GM21390 (cell line): ENCODE results near the gene CACNA2D2.

Experiments used
- ATAC-seq: cut with Tn5 transposase; IDR thresholded peaks from one replicate; pipeline ENCODE4 v1.9.1; 2021; ENCODE audit not compliant: unreplicated experiment

The CACNA2D2 gene

DNA sequence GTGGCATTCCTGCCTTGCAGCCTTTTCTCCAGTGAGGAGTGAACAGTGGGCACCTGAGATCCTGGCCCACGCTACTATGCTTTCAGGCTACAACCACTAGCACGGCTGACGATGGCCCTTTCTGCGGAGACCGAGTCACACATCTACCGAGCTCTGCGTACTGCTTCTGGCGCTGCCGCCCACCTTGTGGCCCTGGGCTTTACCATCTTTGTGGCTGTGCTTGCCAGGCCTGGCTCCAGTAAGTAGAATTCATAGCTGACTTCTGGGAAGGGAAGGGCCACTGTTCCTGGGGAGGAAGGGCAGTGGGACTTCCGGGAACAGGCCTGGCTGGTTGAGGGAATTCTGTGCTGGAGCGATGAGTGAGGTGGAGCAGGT lies 152.1 kb downstream of the CACNA2D2 start:
- ATAC-seq, result no peak

DNA sequence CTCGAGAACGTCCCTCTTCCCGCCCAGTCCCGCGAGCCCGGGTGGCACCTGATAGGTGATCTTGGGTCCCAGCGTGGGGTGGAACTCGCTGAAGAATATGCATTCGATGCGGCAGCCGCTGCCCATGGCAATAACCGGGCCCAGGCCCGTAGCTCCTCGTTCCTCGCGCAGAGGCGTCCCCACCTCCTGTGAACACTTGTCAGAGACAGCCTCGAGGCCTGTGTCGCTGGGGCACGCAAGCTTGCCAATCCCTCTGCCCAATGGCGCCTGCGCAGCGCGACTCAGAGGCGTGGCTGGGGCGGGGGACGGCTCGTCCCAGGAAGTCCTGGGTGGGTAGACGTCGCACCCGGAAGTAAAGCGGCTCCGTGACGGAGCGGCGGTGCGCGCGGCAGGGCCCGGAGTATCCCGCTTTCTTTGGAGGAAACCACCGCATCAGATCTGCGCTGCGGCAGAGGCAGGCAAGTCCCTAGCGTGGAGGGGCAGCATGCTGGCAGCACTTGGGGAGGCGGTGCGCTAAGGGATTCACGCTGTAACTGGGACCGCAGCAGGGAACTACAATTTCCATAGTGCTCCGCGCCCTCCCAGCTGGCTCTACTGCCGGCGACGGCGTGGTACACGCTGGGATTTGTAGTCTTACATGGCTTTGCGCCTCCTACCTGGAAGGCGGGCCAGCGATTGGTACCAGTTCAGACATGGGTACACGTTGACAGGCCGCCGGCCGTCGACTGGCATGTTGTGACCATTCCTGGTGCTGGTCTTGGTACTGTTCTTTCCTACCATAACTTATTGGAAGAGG lies 152.7 kb downstream of the CACNA2D2 start, which contains the start of the genes CYB561D2 and NPRL2:
TSS of gene CYB561D2 (plus strand) at position 336 of the 796 bp plus-strand sequence. CDS start 572 bp downstream, outside the sequence.
TSS of gene NPRL2 (minus strand) at position 249 of the 796 bp plus-strand sequence. CDS start at position 126, 123 bp downstream.
- peak; percentile 83 for ATAC-seq

- ATAC-seq, result no peak
Measured at GRCh38 chr3:50350213-50350526, 153.3 kb downstream of the CACNA2D2 start.

- ATAC-seq, result no peak
Measured at GRCh38 chr3:50347187-50347813, 156.1 kb downstream of the CACNA2D2 start.

DNA sequence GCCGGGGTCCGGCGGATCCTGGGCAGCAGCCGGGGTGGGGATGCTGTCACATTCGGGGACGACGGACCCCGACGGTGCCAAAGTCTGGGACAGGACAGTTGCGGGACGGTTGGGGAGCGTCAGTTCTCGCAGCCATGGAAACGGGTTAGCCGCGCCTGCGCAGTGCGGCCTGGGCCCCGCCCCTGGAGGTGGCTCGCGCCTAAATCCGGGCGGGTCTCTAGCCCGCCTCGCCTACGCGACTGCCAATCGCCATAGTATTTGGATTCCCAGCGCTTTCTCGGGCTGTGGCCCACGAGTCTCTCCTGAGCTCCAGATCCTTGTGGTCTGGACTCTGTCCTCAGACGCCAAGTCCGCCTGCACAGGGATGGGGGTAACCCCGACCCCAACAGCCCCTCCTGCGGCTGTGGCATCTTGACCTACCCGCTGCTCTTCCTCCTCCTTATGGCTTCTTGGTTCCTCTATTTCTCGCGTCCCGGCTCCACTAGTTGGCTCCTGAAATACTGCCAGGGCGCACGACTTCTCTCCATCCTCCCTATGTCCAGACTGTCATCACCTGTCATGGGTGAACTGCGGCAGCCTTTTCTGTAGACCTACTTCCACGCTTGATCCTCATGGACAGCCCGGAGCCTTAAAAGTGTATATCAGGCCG lies 157.7 kb downstream of the CACNA2D2 start, which contains the start of gene ZMYND10:
TSS of gene ZMYND10 (minus strand) at position 147 of the 649 bp plus-strand sequence. CDS start 153 bp downstream, outside the sequence.
- ATAC-seq, result no peak

DNA sequence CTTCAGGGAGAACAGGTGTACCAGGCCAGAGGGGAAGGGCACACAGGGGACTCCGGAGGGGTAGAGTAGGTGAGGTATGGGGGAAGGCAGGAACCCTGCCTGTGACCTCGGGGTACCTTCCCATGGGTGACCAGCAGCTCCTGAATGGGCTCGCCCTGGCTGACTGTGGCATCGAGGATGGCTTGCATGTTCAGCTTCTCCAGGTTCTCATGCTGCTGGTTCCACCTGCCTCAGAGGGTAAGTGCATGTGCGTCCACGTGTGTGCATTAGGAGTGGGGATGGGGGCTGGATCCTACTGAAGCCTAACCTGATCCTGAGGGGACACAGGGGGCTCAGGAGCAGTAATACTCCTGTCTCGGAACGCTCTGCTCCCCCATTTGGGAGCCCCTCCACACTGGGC lies 158.4 kb downstream of the CACNA2D2 start:
- ATAC-seq, result no peak

DNA sequence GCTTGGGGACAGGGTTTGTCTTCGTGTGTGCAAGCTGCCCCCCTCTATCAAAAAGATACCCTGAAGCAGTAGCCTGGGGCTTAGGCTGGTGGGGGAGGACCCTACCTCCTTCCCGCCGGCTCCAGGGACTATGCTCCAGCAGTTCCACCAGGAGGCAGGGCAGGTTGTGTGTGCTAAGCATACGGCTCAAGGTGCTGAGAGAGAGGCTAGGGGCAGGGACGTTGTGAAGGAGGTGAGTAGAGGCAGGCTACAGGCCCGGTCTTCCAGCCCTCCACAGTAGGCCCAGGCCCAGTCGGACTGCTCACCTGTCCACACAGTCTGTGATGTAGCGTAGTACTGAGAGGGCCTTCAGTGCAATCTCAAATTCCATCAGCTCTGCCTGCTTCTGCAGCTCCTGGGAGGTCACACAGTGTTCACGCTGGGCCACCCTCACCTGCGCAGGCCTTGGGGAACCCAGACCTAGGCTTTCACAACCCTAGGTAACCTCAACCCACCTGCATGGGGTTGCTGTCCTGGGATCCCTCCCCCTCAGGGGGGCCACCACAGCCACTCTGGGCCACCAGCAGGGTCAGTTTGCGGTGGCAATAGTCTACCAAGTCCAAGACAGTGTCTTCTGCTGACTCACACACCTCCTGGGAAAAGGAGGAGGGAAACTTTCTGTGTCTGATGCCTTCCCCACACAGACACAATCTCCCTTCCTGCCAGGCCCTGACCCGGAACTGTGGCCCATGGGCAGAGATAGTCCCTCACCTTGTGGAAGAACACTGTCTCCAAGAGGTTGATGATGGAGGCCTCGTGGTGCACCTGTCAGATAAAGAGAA lies 160.4 kb downstream of the CACNA2D2 start:
- ATAC-seq, result no peak

DNA sequence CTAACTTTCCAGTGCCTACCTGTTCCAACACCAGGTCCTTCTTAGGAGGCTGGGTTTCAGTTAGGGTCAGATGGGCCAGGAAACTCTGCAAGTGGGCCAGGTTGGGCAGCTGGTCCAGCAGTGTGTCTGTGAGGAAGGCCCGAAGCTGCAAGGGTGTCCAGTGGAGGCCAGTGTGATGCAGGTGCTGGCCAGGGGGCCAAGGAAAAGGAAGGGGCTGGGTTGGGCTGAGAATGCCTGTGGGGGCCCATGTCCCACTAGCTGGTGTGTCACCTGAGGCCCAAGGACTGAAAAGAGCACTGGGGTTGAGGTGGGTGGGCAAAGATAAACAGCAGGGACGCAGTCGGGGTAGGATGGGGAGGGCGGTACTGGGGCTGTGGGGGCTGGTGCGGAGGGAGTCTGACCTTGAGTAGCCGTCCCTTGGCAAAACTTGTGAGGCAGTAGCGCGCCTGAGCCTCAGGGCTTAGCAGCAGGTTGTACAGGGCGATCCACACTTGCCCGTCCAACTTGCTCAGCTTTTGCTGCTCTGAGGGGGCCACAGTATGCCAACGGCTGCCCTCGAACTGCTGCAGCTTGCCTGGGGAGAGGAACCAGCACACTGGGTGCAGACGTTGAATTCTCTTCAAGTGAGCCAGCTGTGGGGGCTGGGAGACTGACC lies 161.3 kb downstream of the CACNA2D2 start:
- ATAC-seq, result no peak

GRCh38 chr3:50341537-50341936 lies 161.9 kb downstream of the CACNA2D2 start:
- ATAC-seq, result no peak

GRCh38 chr3:50340448-50341329 lies 162.7 kb downstream of the CACNA2D2 start, which contains the start of gene RASSF1:
TSS of gene RASSF1 (minus strand) at chr3:50340836. CDS start at chr3:50340805, 31 bp downstream.
- ATAC-seq, result peak; percentile 28

- no peak for ATAC-seq
Measured at GRCh38 chr3:50340147-50340447, 163.3 kb downstream of the CACNA2D2 start.

GRCh38 chr3:50339485-50340146 lies 163.8 kb downstream of the CACNA2D2 start:
- ATAC-seq, result no peak

DNA sequence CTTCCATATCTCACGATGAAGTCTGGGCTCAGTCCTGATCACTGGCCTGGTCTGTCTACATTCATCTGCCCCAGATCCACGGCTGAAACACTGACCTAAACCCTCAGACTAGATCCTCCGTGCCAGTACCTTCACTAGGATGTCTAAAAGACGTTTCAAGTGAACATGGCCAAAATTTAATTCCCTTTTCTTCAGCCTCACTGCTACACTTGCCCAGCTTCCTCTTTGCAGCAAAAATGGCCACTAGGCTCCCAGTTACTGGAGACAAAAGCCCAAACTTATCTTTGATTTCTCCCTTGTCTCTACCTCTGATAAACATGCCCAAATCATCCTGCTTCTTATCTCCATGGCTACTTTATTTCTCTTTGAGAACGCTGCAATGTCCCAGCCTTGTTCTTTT lies 164.5 kb downstream of the CACNA2D2 start:
- ATAC-seq, result no peak

DNA sequence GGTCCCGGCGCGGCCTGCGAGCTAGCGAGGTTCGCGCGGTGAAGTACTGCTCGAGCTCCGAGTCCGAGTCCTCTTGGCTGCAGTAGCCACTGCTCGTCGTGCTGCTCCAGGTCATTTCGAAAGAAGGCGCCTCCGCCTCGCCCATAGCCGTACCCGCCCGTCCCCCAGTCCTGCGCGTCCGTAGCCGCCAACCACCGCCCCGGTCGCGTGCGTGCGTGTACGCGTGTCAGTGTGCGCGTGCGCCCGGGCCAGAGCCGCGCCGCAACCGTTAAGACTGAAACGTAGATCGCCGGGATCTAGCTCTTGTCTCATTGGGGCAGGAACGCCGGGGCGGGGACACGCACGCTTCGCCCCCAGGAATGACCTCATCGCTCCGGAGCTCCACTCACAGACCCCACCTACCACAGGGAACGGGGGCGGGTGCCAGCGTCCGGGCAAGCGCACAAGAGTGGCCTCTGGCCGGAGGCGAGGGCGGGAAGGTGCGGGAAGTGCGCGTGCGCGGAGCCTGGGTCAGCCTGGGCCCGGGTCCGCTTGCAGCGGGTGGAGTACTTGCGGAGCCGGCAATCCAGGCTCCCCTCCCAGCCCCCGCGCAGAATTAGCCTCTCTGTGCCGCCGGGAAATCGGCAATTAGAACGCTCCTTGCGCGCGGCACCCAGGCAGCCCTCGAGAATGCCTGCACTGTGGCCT lies 166.1 kb downstream of the CACNA2D2 start:
- ATAC-seq, result peak; percentile 64

DNA sequence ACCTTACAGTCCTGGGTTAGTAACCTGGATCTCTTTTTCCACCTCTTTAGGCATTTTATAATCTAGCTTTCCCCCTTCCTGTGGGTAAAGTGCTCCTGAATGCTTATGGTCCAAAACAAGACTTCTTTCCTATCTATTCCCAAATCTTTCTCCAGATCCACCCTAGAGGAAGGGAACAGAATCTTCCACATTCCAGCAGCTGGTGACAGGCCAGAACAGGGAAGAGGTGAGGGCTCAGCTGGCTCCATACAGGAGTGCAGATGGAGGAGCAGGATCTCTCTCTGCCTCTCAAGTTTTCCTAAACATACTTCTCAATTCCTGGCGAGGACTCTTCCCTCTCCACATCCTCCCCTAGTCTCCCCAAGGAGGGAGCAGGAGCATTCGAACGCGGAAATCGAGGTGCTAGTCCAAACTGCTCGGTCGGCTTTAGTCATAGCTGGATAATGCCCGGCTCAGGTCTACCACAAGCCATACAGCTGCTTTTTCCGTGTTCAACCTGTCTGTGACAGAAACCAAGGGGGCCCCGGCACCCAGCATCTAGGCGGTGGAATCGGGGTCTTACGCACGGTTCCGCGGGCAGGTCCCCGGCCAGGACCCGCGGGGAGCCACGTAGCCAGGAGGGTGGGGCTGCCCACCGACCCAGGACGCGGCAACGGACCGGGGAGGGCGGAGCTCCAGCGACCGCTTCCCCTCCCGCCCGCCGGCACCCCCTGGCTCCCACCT lies 166.8 kb downstream of the CACNA2D2 start:
- ATAC-seq, result peak; percentile 24

DNA sequence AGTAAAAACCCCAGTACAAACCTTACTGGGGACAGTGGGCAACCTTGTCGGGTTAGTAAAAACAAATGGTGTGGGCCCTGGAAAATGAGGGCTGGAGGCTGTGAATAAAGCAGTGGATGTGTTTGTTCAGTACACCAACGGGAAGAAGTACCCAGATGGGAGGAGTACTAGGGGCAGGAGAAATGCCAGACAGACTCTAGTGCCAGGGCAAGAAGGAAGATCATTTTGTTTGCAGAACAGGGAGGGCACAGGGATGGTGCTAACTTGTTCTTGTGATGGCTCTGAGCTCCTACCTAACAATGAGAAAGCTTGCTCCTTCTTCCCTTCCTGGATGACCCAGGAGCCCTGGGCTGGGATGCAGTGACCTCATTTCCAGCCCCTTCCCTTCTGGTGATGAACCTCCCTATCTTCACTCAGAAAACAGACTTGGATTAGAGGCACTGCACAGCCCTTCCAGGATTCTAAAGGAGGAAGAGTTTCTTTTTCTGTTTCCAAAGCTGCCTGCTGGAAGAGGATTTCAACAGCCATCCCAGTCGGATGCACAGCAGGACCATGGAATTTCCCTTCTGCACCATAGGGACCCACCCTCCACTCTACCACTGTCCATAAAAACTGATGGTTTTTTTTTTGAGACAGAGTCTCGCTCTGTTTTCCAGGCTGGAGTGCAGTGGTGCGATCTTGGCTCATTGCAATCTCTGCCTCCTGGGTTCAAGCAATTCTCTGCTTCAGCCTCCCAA lies 168.9 kb downstream of the CACNA2D2 start:
- no peak for ATAC-seq

DNA sequence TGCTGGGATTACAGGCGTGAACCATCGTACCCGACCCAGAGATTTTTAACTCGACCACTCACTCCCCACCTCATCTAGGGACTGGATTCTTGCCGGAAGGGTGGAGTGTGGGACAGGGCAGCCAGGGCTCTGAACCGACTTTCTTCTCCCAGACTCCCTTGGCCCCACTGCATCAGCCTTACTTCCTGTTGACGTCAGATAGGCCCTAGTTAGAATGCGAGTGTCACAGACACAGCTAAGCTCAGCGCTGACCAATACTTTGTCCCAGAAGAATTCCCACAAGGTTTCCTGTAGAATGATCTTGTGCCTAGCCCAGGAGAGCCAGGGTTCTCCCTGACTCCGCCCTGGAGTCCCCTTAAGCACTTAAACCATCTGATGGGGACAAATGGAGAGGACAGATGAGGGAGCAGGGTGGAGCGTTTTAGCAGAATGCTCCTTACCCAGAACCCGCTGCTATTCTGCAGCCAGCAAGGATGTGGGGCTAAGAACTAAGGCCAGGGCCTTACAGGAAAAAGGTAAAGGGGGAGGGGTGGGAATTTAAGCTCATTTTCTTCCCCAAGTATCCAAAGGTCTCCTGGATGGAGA lies 169.6 kb downstream of the CACNA2D2 start:
- no peak for ATAC-seq
